GM18858 (cell line): ENCODE measurements around the gene MUCL1.

Experiments
- ATAC-seq: cut with Tn5 transposase; IDR thresholded peaks from one replicate; pipeline ENCODE4 v1.9.1; 2021; ENCODE audit not compliant: unreplicated experiment

MUCL1 gene

GRCh38 chr12:54891717-54892478 lies 37.6 kb downstream of the MUCL1 start:
- no peak for ATAC-seq
